ENCODE measurements around the gene MIEF2.

GRCh38 chr17:18246880-18247612, 13.4 kb upstream of the MIEF2 start:
- TF ChIP-seq MAFK (IDR thresholded peaks at IDR 0.05; ENCODE audit: partially characterized antibody) (no peak), CTCF (IDR thresholded peaks at IDR 0.05) (no peak), POLR2A (IDR thresholded peaks at IDR 0.05; ENCODE audit: low read length) (no peak), REST (IDR thresholded peaks at IDR 0.05) (no peak), ZC3H11A (IDR thresholded peaks at IDR 0.05) (no peak), BHLHE40 (IDR thresholded peaks at IDR 0.05; ENCODE audit: low read depth, low read length) (no peak), EP300 (IDR thresholded peaks at IDR 0.05) (no peak), FOXS1 (CRISPR knock-in tag; IDR thresholded peaks at IDR 0.05) (no peak), CHD4 (IDR thresholded peaks at IDR 0.05; ENCODE audit: borderline replicate concordance) (no peak), NR3C1 (IDR thresholded peaks at IDR 0.05) (no peak), CHD2 (IDR thresholded peaks at IDR 0.05; ENCODE audit: low read length, partially characterized antibody) (no peak), MAZ (IDR thresholded peaks at IDR 0.05; ENCODE audit: borderline replicate concordance, low read depth, low read length) (no peak), HOXB5 (CRISPR knock-in tag; IDR thresholded peaks at IDR 0.05) (no peak), MYC (IDR thresholded peaks at IDR 0.05; ENCODE audit: borderline replicate concordance, low read length) (no peak)

Data from A549 (cell line).